HG03342 (cell line): Measurements from ENCODE around the gene SFMBT1.
"Not testable (repeated sequence)": the region's sequence is repeated elsewhere in the genome, so short reads cannot be mapped to it uniquely, and the experiment has no call there.

Source experiments
- ATAC-seq: cut with Tn5 transposase; IDR thresholded peaks from one replicate; pipeline ENCODE4 v1.9.1; 2021; ENCODE audit warnings: mild to moderate bottlenecking, moderate library complexity; ENCODE audit not compliant: unreplicated experiment

Gene SFMBT1

DNA sequence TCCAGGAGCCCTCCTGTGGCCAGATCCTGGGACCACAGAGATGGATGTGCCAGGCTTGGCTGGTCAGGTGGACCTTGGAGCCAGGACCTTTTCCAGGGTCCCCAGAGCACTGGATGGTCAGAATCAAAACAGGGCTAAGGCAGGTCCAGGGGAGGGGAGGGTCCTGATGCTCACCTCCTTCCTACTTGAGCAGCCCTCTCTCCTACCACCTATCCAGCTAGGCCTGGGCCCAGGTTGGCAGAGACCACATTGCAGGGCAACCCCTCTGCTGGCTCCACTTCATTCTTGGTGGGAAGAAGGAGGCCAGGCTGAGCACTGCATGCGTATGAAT is 28.5 kb upstream of the SFMBT1 start:
- no peak for ATAC-seq

DNA sequence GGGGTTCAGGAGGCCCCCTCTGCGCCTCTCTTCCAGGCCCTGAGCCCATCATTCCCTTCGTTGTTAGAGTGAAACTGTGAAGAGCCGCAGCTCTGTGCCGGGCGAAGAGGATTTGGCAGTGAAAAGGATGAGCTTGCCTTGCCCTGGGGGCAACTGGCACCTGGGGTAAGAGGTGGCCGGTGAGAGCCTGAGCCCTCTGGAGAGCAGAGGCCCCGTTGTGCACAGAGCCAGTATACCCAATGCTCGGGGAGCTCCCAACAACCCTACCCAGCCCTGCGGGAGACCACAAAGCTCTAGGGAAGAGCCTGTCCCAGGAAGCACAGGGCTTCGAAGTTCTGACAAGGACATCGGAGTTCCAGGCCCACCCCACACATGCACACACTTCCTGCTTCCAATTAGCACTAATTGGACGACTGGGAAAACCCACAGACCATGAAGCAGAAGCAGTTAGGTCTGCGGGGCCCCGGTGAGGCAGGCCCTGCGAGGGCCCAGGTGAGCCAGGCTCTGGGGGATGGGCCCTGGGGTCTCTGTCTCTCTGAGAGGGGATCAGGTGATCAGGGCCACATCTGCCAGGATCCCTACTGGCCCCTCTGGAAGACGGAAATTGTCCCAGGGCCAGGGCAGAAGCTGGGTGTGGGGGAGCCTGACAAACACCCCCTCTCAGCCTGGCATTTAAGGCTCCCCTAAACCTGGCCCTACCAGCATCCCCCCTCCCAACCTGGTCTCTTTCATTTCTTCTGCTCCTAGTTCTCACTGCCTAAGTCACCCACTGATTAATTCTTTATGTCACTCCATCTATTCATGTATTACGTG is 27.9 kb upstream of the SFMBT1 start:
- ATAC-seq = no peak

DNA sequence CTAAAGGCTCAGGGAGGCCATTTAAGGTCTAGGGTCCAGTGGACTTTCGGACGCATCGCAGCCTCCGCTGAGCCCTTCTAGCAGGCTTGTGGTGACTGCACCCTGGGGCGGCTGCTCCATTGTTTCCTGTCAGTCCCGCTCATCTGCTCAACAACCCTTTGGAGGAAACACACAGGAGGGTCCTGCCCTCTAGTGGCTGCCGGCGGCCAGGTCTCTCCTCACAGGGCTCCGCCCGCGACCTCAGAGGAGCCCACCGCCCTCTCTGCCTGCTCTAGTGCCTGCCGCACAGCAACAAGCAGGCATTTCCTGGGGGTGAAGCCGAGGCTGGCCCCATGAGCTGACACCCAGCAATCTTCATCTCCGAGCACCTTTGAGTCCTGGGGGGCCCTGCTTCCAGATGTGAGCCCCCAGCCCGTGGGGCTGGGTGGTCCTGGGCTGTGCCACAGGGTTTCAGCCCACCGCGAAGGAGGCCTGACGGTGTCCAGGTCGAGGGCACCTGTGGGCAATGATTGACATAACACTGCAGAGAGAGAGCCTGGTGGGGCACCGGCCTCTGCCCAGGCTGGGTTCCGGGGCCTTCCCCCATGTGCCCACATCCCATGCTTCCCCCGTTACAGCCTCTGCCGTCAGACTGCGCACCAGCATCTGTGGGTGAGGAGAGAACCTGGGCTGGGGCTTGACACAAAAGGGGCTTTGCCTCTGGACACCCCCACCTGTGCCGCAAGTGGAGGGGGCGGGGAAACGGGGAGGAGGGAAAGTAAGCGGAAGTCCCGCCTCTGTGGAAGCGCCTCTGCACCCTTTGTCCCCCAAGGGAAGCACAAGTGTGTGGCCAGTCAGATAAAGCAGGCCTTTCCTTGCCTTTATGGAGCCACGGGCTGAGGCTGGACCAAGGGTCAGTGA is 27.0 kb upstream of the SFMBT1 start:
- peak; percentile 85 for ATAC-seq

- ATAC-seq = no peak
Observed at GRCh38 chr3:53071882-53072431, 26.1 kb upstream of the SFMBT1 start.

DNA sequence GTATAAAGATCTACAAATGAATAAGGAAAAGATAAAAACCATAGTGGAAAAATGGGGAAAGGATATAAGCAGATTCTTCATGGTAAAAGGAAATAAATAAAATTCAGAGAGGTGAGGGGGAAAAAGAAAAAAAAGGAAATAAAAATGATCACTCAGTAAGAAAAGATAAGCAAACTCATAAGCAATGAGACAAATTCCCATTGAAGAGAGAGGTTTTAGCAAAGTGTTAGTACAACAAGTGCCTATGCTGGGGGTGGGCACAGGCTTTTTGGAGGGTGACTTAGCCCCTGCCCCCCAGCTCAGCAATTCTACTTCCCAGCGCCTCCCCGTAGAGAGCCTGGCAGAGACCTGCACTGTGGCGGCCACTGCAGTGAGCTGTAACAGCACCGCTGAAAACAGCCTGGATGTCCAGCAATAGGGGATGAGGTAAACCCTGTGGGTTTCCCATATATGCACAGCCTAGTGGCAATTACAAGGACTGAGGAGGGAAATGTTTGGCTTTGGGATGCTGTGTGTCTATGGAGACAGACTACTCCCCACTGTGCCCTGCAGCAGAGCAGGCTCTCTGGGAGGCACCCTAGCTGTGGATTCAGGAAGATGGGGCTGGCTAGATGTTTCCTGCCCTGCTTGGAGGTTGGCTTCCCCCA is 23.7 kb upstream of the SFMBT1 start:
- ATAC-seq = no peak

DNA sequence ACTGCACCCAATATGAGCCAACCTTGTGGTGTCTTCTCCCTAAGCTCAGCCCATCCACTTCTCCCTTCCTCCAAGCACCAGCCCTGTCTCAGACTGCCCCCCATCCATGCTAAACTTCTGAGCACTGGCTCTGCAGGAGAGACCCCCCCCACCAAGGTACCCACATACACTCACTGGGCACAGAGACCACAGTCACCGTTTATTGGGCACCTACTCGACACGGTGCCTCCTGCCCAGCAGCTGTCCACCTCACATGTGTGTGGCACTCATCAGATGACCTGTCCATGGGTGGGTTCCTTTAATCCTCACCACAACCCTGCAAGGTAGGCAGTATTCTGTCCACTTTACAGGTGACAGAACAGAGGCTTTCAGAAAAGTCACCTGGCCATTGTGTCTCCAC is 22.3 kb upstream of the SFMBT1 start:
- no peak for ATAC-seq

DNA sequence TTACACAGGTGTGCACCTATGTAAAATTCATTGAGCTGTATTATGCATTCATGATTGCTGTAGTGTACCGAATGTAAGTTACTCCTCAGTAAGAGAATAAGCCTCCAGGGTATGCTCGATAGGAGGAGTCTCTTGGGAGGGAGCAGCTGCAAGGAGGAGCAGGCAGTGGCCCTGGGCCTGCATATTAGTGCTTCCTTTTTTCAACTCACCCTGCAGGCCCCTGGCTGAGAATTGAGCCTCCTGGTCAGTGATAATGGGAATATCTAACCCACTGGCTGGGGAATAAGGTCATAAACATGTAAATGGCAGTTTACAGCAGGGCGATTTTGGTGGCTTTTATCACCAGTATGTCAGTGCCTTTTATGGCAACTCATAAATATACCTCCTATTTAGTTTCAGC is 21.7 kb upstream of the SFMBT1 start:
- no peak for ATAC-seq

DNA sequence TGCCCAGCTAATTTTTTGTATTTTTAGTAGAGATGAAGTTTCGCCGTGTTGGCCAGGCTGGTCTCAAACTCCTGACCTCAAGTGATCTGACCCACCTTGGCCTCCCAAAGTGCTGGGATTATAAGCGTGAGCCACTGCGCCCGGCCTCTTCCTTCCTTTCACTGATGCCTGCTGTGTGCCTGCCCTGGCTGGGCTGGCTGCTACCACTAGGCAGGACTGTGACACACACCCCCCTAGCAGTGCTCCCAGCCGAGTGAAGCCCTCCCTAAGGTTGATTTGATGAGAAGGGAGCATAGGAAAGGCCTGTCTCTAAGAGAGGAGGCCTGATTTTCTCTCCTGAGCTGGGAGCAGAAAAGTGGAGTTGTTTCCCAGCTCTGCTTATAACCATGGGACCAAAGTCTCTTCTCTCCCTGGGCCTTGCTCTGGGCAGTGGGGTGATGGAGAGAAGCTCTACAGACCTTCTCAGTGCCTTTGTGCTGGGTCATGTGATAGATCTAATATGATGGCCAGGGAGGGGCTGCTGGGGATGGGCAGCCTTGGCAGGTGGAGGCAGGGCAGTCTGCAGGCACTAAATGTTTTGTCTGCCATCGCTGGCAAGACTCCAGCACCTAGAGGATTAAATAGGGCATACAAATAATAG is 20.1 kb upstream of the SFMBT1 start:
- no peak for ATAC-seq

DNA sequence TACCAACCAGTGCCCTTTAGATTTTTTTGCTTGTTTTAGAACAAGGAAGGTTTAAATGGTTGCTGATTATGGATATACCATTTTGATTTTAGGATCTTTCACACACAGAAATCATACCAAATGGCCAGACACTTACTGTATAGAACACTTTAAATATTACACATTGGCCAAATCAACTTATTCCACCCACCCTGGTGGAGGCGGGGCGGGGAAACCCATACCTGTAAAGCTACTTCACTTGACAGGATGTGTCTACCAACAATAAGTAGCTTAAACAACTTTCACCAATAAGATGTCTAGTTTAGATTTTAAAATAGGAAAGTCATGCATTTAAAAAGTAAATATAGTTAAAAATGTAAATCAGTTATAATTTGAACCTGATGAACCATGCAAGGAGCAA is 17.0 kb upstream of the SFMBT1 start:
- ATAC-seq = no peak

- ATAC-seq = no peak
Observed at GRCh38 chr3:53056442-53056841, 10.6 kb upstream of the SFMBT1 start.

DNA sequence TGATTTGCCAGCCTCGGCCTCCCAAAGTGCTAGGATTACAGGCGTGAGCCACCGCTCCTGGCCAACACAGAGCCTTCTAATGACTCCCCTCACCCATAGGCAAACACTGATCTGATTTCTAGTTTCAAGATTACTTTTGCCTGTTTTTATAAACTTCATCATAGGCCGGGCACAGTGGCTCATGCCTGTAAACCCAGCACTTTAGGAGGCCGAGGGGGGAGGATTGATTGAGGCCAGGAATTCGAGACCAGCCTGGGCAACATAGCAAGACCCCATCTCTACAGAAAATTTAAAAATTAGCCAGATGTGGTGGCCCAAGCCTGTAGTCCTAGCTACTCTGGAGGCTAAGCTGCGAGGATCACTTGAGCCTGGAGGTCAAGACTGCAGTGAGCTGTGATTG is 8.4 kb upstream of the SFMBT1 start:
- not testable (repeated sequence) for ATAC-seq

- no peak for ATAC-seq
Observed at GRCh38 chr3:53051929-53052328, 6.1 kb upstream of the SFMBT1 start.

DNA sequence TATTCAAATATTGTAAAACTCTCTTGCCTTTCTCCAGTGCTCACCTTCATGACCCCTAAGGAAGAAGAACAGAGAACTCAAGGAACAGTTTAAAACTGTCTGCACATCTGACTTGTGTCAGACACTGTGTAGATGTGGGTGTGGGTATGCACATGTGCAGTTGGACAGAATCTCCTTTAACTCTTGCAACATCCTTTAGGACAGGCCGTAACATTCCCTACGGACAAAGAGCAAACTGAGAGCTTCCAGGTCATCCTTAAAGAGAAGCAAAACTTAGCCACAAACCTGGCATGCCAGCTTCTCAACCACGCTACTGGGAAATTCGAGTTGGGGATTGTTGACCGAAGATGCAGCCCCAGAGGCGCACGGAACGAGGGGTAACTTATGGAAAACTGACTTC is 4.1 kb upstream of the SFMBT1 start:
- no peak for ATAC-seq

DNA sequence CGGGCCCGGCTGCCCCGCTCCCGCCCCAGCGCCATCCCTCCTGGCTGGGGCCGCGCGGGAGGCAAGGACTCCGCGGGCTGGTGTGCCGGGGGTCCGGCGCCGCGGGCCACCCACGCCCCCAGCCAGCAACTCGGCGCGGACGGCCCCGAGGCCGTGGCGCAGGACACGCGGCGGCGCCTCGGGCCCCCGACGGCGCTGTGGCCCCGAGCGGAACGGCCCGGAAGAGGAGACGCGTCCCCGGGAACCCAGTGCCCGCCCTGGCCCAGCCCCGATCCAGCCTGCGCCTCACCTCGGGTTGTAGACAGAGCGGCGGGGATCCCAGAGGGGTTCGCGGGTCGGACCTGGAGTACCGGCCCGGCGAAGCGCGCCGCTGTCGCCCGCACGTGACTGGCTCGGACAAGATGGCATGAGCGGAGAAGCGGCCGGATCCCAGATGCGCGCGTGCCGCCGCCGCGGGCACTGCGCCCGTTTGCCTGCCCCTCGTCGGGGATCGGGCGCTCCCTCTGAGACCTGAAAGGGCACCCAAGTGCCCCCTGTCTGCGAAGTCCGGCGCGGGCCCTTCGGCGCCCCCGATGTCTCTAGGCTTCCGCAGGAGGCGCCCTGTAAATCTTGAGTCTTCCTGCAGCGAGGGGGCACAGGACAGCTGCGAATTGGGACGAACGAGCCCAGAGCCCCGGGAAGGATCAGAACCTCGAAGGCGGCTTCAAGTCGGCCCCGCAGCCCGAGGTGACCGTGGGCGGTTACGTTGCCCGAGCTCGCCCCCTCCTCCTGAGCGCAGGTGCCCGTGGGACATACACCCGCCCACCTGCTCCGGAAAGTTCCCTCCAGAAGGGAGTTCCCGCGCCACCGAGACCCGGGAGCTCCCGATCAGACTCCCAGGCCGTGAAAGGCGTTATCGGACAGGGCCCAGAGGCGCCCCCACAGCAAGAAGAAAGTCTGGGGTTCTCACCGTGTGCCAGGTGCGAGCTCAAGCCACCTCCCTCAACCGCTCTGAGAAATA is 598 bp upstream of the SFMBT1 start:
- ATAC-seq = peak; percentile 32

- ATAC-seq = peak; percentile 40
Observed at GRCh38 chr3:53044711-53045517, 959 bp downstream of the SFMBT1 start.

- ATAC-seq = no peak
Observed at GRCh38 chr3:53044371-53044710, 1.5 kb downstream of the SFMBT1 start.

GRCh38 chr3:53043738-53044137 is 2.1 kb downstream of the SFMBT1 start:
- no peak for ATAC-seq

DNA sequence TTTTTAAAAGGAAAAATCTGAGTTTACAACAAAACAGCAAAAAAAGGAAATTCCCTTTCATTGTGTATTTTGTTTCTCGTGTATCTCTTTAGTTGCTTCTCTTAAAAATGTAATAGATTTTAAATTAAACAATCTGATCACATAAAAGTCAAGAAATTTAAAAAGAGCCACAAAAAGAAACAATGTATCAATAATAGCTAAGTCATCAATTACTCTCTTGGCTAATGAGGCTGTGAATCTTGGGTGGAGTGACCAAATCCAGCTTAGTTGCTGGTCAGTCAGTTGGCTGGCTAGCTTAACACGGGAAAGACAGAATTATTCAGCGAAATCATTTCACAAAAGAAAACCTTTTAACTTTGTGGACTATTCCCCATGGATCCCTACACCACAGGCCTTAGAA is 3.2 kb downstream of the SFMBT1 start:
- ATAC-seq = no peak

DNA sequence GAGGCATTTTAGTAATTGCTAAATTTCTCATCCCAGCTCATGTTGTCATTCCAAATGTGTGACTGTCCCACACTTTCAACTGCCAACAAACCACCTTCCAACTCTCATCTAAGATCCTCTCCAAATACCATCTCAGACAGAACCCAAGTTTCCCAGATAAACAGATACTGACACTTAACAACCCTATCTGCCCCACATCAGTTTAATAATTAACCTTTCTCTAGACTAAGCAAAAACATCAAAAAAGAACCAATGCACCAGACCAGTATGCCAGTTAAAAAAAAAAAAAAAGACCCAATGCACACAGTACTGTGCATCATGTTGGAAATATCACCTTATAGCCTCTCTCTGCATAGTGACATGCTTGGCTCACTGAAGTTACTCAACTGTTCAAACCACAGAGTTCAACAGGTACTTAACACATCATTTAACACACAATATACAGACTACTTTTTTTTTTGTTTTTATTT is 5.5 kb downstream of the SFMBT1 start:
- ATAC-seq = no peak
